Skin epidermis (tissue), 12 donors: ENCODE results near the gene FOSL2.
A peak's percentile ranks its signal among the peaks of the same experiment; 100 is the strongest.
"Not testable (repeated sequence)": the region's sequence is repeated elsewhere in the genome, so short reads cannot be mapped to it uniquely, and the experiment has no call there.

Experiments
- H3K27ac ChIP-seq, 21 experiments: fragments of 200-600 bp; sonication (generic) in 11 of 21; one replicate each; pipeline ENCODE4 v1.5.0; 2020; ENCODE audit warnings: mild to moderate bottlenecking in 3 of 21, inconsistent platforms in 2 of 21, moderate library complexity in 2 of 21
- H3K4me3 ChIP-seq, 7 experiments: fragments of 200-600 bp; sonication (generic) in 2 of 7; one replicate each; pipeline ENCODE4 v1.5.0; 2020; ENCODE audit warnings: inconsistent platforms in 2 of 7, mild to moderate bottlenecking in 2 of 7, moderate library complexity in 1 of 7

Gene FOSL2

DNA sequence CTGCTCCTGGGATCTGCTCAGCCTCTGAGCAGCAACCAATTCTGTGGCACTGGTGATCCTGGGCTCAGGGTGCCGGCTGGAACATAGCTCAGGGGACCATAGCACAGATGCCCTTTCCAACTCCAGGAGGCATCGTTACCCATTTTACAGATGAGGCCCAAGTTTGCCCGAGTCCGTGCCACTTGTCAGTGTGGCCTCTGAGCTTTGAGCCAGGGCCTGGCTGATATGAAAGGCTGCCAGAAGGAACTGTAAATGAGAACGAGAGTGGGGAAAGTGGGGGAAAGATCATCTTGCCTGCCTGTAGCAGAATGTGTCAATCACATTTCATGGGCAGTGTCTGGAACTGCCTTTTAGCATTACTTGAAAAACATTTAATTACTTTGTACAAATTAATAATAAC, 23.3 kb upstream of the FOSL2 start:
- Histone ChIP-seq H3K4me3 (no peak overlapping the region), H3K27ac (no peak overlapping the region)

- no peak overlapping the region for H3K4me3 ChIP-seq
- no peak overlapping the region for H3K27ac ChIP-seq
Measured at GRCh38 chr2:28370354-28370753, 22.3 kb upstream of the FOSL2 start.

- not testable (repeated sequence) for H3K27ac ChIP-seq, H3K4me3 ChIP-seq
Measured at GRCh38 chr2:28371728-28372127, 20.9 kb upstream of the FOSL2 start.

- Histone ChIP-seq H3K27ac (no peak overlapping the region), H3K4me3 (no peak overlapping the region)
Measured at GRCh38 chr2:28373854-28374253, 18.8 kb upstream of the FOSL2 start.

GRCh38 chr2:28374331-28374730, 18.3 kb upstream of the FOSL2 start:
- no peak overlapping the region for H3K27ac ChIP-seq
- H3K4me3 ChIP-seq = no peak overlapping the region

GRCh38 chr2:28375236-28375635, 17.4 kb upstream of the FOSL2 start:
- H3K4me3 ChIP-seq = no peak overlapping the region
- H3K27ac ChIP-seq = peak overlapping the region in 2 of 21 experiments; percentile 5 to 10

DNA sequence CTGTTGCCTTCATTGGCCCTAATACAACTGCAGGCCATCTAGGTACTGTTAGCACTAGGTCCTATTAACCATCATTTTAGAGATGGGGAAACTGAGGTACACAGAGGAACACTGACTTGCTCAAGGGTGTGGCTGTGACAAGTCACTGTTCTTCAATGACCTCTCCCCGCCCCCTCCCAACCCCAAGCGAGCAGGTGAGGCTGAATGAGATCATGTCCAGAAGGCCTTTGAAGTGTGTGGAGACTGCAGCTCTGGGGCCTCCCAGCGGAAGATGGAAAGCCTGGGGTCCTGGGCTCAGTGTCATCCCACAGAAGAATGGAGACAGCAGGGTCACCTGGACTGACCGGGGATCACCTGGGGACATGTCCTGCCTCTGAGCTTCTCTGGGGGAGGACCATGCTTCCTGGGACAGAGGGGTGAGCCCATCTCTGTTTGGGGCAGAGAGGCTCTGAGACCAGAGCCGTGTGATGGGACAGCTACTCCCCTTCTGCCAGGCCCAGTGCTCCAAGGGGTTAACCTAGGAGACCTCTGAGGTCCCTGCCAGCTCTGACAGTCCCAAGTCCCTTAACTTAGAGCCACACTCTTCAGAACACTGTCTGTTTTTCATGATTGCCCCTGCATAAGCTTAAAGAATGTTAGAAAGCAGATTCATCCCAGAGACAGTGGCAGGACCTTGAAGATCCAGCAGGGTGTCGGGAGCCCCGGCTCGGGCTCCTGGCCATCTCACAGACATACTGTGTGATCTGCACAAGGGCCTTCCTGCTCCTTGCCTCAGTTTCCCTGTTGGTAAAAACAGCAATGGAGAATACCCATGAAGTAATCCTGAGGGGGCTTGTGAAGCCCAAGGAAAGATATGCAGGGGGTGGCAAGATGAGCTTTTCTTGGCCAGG, 16.7 kb upstream of the FOSL2 start:
- Histone ChIP-seq H3K4me3 (no peak overlapping the region), H3K27ac (peak overlapping the region in 5 of 21 experiments; percentile 5 to 87 (median 23))

GRCh38 chr2:28377195-28377816, 15.4 kb upstream of the FOSL2 start:
- H3K4me3 ChIP-seq = peak overlapping the region in 1 of 7 experiments; percentile 15
- peak overlapping the region in 20 of 21 experiments; percentile 39 to 91 (median 78) for H3K27ac ChIP-seq

- Histone ChIP-seq H3K4me3 (peak overlapping the region in 1 of 7 experiments; percentile 15), H3K27ac (peak overlapping the region in 20 of 21 experiments; percentile 39 to 91 (median 78))
Measured at GRCh38 chr2:28377984-28378678, 14.5 kb upstream of the FOSL2 start.

DNA sequence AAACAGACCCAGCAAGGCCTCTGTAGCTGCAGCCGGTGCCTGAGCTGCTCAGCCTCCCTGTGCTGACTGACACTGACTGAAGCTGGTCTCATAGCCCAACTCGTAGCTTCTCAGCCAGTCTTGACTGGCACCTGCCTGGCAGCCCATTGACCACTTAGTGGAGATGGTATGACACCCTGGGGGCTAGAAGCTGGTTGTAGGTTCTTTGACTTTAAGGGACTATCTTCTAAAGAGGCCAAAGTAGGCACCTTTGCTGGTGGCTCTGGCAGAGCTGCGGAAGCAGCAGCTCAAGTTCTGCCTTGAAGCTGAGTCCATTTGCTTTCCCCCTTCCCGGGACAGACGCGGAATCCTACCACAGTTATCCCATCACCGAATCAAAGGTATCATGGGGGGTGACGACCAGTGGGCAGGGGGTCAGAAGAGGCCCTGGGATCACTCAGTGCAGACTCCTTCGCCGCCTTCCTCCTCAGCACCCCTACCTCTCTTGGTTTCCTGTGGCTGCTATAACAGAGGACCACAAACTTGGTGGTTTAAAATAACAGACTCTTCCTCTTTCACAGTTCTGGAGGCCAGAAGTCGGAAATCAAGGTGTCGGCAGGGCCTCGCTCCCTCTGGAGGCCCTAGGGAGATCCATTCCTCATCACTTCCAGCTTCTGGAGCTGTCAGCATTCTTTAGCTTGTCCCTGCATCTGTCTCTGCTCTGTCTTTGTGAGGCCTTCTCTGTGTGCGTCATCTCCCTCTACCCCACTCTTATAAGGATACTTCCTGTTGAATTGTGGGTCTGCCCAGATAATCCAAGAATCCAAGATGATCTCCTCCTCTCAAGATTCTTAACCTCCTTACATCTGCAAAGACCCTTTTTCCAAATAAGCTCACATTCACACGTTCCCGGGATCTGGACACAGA, 13.7 kb upstream of the FOSL2 start:
- Histone ChIP-seq H3K4me3 (no peak overlapping the region), H3K27ac (peak overlapping the region in 19 of 21 experiments; percentile 33 to 91 (median 77))

GRCh38 chr2:28380219-28380618, 12.4 kb upstream of the FOSL2 start:
- H3K27ac ChIP-seq = no peak overlapping the region
- H3K4me3 ChIP-seq = no peak overlapping the region

- H3K27ac ChIP-seq = peak overlapping the region in 2 of 21 experiments; percentile 27 to 32
- H3K4me3 ChIP-seq = no peak overlapping the region
Measured at GRCh38 chr2:28381225-28382180, 11.2 kb upstream of the FOSL2 start.

- Histone ChIP-seq H3K27ac (peak overlapping the region in 6 of 21 experiments; percentile 17 to 61 (median 51)), H3K4me3 (no peak overlapping the region)
Measured at GRCh38 chr2:28382755-28383154, 9.9 kb upstream of the FOSL2 start.

- Histone ChIP-seq H3K4me3 (no peak overlapping the region), H3K27ac (no peak overlapping the region)
Measured at GRCh38 chr2:28387082-28387960, 5.3 kb upstream of the FOSL2 start.

DNA sequence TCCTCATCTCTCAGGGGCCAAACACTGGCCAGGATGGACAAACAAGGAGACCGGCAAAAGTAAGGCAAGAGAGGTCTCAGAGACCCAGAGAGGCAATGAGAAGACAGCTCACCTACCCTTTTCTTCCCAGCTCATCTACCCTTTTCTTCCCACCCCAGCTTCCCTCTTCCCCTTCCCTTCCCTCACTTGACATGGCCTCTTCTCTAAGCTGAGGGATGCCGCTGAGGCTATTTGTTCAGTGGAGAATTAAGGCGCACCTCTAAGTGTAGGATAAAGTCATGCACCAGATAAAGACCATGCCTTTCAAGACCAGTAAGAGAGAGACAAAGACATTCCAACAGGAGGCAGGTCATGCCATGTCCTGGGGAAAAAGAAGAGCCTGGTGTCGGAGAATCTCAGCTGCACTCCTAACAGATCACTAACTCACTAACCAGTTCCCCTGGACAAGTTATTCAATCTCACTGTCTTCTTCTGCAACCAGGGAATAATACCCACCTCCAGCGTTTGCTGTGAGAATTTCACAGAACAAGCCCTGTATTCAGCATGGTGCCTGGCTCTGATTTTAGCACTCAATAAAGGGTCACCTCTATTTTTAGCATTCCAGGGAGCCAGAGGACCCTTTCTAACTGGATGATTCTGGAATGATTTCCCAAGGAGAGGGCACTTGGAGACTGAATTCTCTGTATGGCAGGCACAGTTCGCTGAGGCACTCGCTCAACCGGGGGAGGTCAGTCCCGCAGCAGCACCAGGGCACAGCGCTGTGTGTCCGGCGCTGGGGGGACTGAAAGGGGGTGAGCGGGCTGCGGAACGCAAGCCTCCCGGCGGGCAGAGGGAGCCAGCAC, 3.0 kb upstream of the FOSL2 start:
- peak overlapping the region; percentile 63 to 91 (median 81) for H3K4me3 ChIP-seq
- peak overlapping the region; percentile 95 to 100 (median 100) for H3K27ac ChIP-seq

- peak overlapping the region; percentile 63 to 91 (median 81) for H3K4me3 ChIP-seq
- H3K27ac ChIP-seq = peak overlapping the region; percentile 95 to 100 (median 100)
Measured at GRCh38 chr2:28390241-28390745, 2.4 kb upstream of the FOSL2 start.
